Stimulated activated CD4-positive, alpha-beta T cell treated with anti-CD3 and anti-CD28 coated beads, Interleukin-1b, Interleukin-23, amount 100 ng/mL, for 1 hour (primary cell): ENCODE measurements around the gene REN.
A peak's percentile ranks its signal among the peaks of the same experiment; 100 is the strongest.

ENCODE experiments used
- DNase-seq, 2 donors: peaks; one replicate each; pipeline ENCODE4 v3.0.0-alpha.2; 2020; ENCODE audit warnings: low read depth in 2 of 2

The REN gene

DNA sequence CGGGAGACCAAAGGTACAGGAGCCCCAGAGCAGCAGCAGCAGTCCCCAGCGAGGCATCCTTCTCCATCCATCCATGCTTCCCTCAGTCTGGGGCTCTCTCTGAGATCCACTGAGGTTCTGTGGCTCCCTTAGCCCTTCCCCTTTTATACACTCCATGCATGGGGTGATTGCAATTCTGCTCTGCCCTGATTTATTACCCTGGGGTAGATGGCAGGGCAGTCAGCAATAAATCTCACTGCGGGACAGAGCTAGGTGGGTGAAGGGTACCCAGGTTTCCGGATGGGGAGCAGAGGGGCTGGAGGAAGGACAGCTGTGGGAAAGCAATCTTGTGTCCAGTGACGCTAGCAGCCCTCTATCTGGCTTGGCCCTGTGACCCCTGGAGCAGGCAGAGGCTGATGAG is at the start of gene REN:
Gene REN (minus strand): TSS at position 119 of the 400 bp plus-strand sequence. CDS start 44 bp downstream, at position 75.
- DNase-seq: no peak

DNA sequence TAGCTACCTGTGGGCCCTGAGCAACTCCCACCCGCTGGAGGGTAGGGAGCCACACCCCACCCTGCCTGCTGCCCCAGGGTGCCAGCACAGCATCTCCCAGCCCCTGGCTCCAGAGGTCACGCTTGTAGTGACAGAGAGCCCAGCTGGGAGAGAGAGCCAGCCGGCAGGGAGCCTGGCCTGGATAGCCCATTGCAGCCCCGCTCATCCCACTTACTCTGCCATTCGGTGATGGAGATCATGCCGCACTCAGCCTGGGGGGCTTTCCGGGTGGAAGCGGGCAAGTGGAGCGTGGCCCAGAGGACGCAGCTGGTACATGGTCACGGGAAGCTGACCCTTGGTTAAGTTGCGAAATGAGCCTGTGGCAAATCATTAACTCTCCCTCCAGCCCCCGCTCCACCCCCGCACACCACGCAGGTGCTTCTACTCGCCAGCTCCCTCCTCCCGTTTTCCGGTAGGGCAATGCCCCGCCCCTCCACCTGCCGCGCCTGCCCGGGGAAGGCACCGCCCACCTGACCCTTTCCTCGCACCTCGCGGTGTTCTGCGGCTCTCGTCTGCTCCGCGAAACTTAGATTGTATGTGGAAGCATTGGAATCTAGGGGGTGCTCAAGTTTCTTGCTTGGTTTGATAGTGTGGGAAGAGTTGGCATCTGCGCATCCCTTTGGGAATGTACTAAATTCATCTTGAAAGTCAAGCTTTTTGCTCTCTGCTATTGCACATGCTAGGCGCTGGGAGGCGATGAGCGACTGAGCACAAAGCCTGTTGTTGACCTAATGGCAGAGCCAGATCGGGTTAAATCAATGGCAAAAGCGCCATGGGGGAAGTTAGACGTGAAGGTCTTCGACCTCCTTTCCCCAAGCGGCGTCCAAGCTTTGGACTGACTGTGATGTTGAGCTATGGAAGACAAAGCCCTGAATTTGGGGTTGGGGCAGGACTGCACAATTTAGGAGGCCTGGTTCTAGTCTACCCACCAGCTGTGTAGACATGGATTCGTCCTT is 47.8 kb upstream of the REN start, which contains the start of gene GOLT1A:
Gene GOLT1A (minus strand): TSS at position 321 of the 995 bp plus-strand sequence. CDS start 82 bp downstream, at position 239.
- DNase-seq: no peak

DNA sequence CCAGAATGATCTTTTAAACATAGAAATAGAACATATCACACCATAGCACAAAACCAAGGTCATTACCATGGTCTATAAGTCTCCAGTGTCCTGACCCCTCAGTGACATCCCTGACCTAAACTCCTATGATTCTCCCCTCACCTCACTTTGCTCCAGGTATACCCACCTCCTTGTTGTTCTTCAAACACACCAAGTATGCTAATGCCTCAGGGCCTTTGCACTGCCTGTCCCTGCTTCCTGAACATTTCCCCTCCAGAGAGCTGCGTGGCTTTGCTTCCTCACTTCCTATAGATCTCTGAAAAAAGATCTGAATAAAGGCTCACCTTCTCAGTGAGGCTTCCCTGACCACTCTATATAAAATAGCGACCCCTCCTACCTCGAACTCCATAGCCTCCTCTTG is 46.6 kb upstream of the REN start:
- no peak for DNase-seq

- DNase-seq: no peak
Observed at GRCh38 chr1:204211046-204211445, 44.9 kb upstream of the REN start.

DNA sequence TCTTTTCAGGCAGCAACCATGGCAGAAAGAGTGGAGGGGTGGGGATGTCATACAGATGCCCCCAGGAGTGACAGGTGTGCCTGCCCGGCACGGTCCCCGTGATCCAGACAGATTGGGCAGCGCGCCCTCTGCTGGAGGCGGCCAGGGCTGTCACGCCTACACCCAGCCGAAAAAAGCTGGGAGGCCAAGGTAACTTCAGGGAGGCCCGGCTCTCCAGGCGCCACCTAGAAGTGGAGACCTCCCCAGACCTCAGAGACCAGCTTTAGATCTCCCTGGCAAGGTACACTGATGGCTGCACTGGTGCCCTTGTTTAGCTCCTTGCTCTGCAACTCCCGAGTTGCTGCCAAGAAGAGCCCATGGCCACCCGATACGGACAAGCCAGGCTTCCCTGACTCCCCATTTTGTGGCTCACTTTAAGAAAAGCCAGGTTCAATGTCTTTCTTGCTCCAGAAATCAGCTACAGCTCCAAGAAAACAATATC is 41.0 kb upstream of the REN start:
- peak; percentile 29 to 64 for DNase-seq

GRCh38 chr1:204206121-204206520 is 40.0 kb upstream of the REN start:
- DNase-seq: no peak

GRCh38 chr1:204205486-204205885 is 39.3 kb upstream of the REN start:
- no peak for DNase-seq

DNA sequence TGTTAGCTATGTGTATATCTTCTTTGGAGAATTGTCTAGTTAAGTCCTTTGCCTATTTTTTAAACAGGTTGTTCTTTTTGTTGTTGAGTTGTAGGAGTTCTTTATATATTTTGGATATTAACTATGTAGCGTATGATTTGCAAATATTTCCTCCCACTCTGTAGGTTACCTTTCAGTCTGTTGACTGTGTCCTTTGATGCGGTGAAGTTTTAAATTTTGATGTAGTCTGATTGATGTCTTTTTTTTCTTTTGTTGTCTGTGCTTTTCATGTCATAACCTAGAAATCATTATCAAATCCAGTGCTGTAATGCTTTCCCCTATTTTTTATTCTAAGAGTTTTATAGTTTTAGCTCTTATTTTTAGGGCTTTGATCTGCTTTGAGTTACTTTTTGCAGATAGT is 38.8 kb upstream of the REN start:
- no peak for DNase-seq

DNA sequence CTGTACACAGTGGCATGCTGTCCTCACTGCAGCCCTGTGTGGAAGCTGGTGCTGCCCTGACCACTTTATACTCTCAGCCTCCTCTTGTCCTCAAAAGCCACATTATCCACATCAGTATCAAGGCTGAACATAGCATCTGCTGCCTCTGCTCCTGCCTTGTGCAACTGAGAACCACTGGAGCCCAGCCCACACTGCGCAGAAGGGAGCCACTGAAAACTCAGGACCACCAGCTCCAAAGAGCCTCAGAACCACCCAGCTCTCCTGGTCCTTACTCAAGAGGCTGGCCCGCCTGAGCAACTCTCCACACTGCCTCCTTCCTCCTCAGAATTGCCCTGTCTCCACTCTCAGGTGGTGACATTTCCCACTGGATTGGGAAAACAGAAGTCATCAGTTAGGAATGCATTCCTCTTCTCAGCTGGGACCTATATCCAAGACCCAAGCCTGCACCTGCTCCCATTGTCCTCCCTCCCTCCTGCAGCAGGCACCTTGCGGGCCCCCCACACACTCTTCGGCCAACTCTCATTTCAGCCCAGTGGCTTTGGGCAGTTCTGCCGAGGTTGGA is 37.1 kb upstream of the REN start:
- no peak for DNase-seq

DNA sequence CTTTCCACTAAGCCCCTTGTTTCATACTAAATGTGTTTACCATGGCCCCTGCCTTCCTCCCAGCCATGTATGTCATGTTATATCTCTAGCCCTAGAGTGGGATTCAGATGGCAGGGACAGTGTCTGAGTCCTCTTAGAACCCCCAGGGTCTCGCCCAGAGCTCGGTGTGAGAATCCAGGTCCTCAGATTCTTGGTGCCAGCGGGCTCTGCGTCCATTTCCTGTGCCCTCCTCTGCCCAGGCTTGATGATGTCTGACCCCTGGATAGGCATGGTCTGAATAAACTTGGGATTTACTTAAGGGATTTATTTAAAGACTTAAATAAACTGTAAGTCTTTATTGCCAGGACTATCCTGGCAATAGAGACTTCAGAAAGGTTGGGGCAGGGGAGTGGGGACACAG is 36.3 kb upstream of the REN start:
- no peak for DNase-seq

- DNase-seq: no peak
Observed at GRCh38 chr1:204201348-204202040, 35.4 kb upstream of the REN start.

DNA sequence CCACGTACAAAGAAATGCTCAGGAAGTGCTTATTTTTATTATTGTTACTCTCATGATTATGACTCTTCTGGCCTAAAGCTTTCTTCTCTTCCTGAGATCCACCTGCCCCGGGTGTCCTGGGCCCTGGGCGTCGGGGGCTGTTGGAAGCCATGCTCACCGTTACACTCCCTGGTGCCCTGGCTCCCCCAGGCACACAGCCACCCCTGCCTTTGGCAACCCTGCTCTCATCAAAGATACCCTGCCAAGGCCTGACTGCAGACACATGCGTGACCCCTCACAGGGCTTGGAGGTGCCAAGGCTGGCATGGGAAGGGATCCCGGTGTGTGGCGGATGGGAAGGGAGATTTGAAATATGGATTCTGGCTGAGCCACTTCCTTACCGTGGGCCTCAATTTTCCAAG is 33.4 kb upstream of the REN start:
- DNase-seq: no peak

DNA sequence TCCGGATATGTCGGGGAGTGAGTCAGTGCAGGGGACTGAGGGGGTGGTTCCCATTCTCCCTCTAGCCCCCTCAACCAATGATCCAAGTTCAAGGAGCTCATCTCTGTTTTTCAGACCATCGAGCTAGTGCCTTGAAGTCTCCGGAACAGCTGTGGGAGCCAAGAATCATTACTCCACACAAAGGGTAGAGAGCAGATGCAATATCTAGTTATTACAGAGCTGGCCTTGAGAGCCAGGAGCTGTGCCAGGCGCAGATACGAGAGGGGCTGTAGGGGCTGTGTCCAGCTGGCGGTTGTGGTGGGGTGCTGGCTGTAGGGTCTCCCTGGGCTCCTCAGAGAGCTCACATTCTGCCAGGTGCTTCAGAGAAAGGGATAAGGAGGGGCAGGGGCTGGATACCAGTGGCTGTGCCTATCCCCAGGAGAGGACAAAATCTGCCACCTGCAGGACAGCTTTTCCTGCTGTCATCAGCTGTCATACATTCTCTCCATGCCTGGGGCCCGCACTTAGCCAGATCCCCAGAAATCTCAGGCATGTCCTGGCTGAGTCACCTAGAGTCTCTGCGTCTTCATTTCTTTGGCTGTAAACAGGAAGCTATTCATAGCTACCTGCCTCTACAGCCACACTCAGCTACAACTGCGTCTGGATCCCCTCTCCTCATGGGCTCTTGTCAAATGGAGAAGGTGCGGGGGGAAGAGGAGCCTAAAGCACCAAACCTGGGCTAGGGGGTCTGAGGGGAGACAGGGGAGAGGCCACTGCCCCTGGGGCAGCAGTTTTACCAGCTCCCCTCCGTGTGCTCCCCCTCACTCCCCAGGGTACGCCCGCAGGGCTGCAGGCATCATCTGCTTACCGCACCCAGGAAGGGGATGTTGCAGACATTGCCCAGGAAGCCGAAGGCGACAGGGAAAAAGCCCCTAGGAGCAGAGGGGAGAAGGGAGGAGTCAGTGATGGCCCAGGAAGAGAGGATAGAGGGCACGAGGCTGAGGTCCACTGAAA is 32.5 kb upstream of the REN start:
- DNase-seq: no peak

- DNase-seq: no peak
Observed at GRCh38 chr1:204197068-204197467, 30.9 kb upstream of the REN start.

DNA sequence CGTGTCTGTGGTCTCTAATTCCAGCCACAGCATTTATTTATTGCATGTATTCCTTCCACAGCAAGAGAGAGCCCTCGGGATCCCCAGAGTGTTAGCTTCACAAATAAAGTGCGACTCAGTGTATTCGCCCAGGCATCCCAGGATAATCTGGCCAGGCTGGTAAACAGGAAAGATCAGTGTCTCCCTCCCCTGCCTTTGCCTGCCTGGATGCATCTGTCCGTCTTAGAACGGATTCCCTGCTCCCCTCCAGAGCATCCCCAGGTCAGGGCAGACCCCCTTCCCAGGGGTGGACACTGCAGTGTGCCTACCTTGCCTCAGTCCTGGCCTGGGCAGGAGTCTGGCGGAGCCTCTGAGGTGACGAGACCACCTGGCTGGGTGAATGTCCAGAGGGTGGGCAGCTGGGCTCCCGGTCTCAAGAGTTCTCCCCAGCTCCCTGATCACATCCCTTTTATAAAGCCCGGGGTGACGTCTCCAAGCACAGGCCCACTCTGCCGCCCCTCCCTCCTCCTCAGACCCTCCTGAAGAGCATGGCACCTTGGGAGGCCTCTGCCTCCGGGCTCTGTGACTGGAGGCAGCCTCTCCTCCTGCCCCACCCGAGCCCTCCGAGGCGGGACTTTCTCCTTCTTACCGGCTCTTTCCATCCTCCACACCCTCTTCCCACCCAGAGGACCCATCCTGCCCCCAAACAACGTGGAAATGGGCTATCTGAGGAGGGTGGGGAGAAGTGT is 30.1 kb upstream of the REN start, which contains the start of gene KISS1:
Gene KISS1 (minus strand): TSS at position 424 of the 728 bp plus-strand sequence. CDS start 3,615 bp downstream, outside the sequence.
- no peak for DNase-seq

- no peak for DNase-seq
Observed at GRCh38 chr1:204194771-204195170, 28.6 kb upstream of the REN start.

GRCh38 chr1:204194080-204194479 is 27.9 kb upstream of the REN start:
- no peak for DNase-seq

GRCh38 chr1:204192589-204193352 is 26.6 kb upstream of the REN start:
- DNase-seq: no peak

DNA sequence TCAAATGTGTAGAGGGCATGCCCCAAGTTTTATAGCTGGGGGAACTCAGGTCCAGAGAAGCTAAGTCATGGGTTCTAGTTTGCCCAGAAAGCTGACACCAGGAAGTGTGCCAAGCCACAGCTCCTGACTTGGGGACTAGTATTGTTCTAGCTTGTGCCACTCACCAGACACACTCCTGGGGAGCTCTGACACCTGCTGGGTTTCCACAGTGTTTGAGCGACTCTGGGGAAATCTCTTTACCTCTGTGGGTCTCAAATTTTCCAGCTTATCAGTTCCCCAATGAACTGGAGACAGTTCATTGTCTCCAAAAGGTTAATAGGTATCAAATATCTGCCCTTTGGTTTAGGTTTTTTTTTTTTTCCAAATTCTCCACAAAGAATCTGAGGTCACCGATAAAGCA is 25.9 kb upstream of the REN start:
- DNase-seq: no peak
